NCI-H2107 (cell line): Measurements from ENCODE around the gene ADK.

Experiments
- DNase-seq: peaks from one replicate; lab custom pipeline; 2025; lab: John Stamatoyannopoulos, UW

Gene ADK

GRCh38 chr10:74361678-74362077 is 210.7 kb downstream of the ADK start:
- no peak for DNase-seq

- no peak for DNase-seq
These were observed 212.7 kb downstream of the ADK start for GRCh38 chr10:74363727-74364126.

DNA sequence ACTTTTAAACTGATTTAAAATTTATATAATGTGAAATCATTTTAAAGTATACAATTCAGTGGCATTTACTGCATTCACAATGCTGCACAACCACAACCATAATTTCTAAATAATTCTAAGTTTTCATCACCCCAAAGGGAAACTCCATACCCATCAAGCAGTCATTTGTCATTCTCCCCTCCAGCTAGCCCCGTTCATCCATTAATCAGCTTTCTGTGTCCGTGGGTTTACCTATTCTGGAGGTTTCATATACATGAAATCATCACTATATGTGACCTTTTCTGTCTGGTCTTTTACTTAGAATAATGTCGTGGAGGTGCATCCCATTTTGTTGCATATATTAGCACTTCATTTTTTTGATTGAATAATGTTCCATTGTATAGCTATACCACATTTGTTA is 214.1 kb downstream of the ADK start:
- no peak for DNase-seq

DNA sequence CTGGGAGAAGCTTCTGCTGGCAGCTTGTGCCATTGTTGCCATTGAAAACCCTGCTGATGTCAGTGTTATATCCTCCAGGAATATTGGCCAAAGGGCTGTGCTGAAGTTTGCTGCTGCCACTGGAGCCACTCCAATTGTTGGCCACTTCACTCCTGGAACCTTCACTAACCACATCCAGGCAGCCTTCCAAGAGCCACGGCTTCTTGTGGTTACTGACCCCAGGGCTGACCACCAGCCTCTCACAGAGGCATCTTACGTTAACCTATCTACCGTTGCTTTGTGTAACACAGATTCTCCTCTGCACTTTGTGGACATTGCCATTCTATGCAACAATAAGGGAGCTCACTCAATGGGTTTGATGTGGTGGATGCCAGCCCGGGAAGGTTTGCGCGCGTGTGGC is 220.7 kb downstream of the ADK start:
- DNase-seq: no peak

DNA sequence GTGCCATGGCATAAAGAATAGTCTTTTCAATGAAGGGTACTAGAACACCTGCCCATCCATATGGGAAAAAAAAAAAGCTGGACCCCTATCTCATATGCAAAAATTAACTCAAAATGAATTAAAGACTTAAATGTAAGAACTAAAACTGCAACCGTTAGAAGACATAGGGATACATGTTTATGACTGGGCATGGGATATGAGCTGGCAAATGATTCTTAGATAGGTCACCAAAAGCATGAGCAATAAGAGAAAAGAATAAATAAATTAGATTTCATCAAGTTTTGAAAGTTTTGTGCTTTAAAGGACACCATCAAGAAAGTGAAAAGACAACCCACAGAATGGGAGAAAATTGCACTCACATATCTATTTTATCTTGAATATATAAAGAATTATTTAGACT is 222.0 kb downstream of the ADK start:
- no peak for DNase-seq

GRCh38 chr10:74377476-74377875 is 226.5 kb downstream of the ADK start:
- DNase-seq: no peak

DNA sequence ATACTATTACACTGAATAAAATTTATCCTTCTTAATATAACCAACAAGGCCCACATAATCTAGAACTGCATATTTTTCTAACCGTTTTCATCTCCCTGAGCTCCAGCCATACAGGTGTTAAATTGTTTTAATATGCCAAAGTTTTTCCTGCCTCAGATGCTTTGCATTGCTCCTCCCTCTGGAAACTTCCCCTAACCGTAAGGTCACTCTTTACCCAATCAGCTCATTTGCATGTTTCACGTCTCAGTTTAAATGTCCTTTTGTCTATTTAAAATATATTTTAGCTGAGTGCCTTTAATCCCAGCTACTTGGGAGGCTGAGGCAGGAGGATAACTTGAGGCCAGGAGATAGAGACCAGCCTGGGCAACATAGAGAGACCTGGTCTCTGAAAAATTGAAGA is 228.5 kb downstream of the ADK start:
- DNase-seq: no peak

- no peak for DNase-seq
These were observed 229.8 kb downstream of the ADK start for GRCh38 chr10:74380795-74381194.

DNA sequence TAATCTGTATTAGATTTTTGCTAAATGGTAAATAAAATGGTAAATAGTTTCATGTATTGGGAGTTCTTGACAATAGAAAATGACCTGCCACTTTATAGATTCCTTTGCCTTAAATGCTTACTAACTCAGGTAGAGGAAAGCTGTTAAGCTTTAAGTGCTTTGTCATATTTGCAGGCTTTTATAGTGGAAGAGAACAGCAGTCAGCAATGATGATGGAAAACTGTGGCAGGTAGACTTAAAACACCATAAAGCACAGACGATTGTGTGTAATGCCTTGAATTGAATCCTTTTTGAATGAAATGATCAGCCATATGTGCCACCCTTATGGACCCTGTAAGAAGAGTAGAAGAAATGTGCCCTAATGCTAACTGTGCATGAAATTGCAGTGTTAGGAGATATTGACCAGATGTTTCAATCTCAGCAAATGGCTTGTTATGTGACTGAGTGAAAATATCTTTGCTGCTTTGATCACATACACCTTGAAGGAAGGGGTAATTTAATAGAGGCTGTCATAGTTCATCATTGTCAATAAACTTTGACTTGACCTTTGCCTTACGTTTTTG is 230.4 kb downstream of the ADK start:
- no peak for DNase-seq

DNA sequence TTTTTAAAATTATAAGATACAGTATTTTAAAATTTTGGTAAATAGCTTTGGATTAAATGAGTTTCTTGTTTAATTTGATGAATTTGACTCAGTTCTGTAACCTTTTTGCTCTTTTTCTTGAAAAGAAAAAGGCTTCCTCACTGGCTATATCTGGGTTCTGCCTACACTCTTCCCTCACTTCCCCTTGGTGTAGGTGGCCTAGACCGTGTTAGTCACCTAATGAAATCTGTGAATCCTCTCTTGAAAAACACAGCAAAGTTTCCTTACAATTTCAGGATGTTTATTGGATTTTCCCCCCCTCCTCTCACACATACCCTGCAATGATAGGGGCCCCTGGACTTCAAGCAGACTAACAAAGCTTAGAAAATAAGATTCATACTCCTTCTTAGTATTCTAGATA is 231.6 kb downstream of the ADK start:
- no peak for DNase-seq

DNA sequence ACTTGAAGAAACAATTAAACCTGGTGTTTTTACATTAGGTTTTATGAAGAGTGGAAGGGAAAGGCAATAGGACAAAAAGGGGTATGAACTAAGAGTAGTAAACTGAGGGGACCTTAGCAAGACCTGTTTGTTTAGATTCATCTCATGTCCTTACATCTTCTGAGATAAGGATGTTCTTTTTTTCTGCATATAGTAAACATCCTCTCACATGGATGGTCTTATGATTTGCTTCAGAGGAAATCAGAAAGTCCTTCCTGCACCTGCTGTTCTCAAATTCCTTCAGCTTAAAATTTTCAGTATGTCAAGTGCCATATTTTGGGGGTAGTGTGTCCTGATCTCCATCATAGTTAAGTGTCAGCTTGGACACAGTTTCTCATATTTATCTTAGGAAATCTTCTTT is 232.6 kb downstream of the ADK start:
- DNase-seq: no peak

DNA sequence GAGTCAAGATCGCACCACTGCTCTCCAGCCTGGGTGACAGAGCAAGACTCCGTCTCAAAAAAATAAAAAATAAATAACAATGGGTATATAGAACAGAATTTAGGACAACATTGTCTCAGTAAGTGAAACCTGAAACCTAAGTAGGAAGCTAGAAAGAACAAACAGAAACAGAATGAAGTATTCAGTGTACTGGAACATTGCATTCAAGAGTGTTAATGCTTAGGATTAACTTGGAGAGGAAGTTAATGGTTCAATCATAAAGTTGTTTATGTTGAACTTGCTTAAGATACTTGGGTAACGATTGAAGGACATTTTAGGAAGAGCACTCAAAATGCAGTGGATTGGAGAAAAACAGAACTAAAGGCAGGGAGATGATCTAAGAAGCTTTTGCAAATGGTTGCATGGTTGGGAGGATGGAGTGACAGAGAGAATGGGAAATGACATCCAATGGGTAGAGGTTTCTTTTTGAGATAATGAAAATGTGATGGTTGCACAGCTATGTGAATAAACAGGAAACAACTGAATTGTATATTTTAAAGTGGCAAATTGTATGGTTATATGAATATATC is 233.7 kb downstream of the ADK start:
- no peak for DNase-seq

DNA sequence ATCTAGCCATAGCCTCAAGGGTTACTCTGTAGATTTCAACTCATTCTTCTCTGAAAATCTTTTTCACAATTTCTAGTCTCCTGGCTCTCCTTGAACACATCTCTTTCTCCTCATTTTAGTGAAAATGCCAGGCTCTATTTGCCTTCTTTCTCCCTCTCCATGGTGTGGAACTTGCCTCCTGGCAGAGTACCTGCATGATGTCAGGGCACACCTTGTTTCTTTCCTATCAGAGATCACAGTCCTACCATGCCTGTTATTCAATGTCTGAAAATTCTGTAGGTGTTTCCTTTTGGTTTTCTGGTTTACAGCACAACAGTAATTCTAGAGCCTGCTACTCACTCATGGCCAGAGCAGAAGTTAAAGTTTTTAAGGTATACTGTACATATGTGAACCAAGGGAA is 237.8 kb downstream of the ADK start:
- no peak for DNase-seq

GRCh38 chr10:74391786-74392185 is 240.8 kb downstream of the ADK start:
- DNase-seq: no peak

DNA sequence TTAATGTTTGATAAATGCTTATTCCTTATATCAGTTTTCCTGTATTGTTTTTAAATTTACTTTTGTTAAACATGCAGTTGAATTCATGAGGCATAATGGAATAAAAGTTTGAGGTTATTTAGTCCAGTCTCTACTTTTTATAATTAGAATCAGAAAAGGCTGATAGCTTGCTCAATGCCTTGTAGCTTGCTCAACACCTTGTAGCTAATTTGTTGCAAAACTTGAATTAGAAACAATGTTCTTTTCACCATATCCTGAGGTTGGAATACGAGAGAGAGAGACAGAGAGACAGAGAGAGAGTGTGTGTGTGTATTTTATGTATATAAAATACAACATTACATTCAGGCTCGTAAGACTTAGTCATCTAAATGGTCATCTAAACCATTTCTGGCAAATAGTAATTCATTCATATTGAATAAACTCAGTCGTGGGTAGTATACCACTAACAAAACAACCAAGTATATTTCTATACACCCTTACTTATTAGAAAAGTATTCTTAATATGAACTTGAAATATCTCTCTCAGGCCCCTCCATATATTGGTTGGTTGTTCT is 243.5 kb downstream of the ADK start:
- DNase-seq: no peak

DNA sequence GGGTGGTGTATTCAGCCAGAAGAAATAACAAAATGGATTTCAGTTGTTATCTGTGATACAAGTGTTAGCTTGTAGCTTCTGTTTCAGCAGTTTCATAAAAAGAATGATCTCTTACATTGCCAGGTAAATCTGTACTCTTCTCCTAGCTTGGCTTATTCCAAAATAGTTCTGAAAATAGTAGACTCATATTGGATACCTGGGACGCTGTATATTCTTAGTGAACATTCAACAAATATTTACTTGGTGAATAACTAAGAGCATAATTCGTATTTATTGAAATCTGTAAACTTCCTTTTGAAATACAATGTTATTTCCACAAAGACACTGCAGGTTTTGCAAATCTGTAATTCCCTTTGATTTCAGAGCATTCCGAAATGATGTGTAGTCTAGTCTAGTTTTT is 249.2 kb downstream of the ADK start:
- no peak for DNase-seq

DNA sequence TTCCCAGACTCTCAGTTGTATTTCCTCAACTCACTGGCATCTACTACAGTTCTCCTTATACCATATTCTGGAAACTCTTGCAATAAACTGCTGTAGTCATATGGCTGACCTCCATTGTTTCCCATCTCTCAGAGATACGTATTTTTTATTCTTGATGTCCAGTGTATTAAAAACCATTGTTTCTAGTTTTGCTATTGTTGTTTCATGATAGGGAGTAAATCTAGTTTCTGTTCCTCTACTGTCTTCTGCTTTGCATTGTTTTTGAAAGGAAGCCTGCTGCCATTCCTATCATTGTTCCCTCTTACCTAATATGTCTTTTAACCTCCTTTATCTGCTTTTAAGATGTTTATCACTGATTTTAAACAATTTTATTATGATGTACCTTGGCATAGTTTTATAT is 255.0 kb downstream of the ADK start:
- DNase-seq: no peak

DNA sequence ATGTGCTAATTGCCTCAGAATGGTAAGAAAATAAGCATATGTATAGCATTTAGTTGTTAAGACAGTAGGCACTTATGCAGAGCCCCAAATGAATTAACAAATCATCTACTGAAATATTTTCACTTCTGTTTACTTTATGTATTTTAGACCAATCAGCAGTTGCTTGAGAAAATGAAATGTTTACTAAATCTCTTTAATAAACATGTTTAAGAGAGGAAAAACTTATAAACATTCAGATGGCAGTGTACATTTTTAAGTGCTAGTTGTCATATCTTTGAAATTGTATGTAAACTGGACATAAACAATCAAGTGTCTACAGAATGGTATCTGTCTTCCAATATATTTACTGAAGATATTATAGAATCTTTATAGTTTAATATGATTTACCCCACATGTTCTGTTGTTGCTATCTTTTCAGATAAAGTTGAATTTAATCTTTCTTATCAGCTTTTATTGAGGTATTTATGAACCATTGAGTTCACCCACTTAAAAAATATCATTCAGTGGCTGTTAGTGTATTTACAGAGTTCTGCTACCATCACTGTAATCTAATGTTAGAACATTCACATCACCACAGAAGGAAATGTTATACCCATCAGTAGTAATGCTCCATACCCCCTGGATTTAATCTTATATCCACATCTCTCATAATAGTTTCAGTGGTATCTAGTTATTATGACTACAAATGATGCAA is 264.3 kb downstream of the ADK start:
- no peak for DNase-seq

DNA sequence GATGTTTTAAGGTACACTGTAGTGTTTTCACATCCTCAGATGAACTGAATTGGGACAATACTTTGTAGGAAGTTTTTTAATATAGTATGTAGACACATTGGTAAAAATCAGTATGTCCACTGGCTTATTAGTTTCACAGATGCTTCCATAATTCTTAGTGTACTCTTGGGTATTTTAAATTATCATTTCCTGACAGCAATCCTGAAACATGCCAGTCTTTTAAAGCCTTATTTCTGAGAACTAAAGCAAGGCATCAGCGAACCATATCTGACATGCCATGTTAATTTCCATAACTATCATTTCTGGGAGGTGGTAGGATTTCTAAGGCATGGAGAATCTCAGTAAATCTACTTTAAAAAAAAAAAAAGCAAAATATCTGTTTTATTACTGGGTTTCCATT is 266.4 kb downstream of the ADK start:
- DNase-seq: no peak

DNA sequence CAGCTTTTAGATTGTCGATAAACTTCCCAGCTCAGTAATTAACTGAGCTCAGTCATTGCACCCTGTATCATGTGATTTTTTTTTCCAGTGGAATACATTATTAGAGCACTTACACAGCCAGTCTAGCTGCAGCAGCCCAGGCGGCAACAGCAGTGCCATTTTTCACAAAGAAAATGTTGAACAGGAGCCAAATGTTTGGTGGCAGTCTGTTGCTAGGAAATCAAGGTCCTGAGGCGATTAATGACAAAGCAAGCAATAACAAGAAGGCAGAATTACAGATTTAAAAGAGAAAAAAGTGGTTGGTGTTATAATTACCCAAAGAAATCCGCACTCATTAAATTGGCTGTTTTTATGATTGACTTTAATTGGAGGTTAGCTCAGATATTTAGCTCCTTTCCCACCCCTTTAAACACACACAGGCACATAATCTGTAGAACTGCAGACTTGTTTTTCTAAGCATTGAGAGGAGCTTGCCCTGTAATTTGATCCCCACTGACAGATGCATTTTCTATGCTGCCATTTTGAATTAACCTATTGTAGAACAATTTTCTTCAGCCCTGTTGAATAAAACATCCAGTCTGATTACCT is 267.4 kb downstream of the ADK start:
- peak; percentile 74 for DNase-seq

DNA sequence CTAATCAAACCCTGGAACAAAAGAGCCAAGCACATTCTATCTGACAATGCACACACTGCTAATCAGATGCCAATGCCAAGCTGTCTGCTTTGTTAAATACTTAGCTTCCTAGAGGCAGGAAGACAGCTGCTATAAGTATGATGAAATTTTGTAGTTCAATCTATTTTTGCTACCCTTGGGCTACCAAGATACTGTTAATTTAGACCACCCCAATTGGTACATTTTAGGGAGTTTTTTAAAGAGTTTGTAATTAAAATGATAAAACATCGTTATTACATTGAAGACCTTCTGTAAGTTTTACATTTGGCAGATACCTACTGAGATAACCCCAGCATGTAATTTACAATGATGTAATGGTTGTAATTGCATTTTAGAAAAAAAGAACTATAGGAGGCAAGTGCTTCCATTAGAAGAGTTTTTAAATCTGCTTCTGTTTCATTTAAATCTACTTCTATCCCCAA is 268.5 kb downstream of the ADK start:
- DNase-seq: no peak

GRCh38 chr10:74419958-74420375 is 268.9 kb downstream of the ADK start:
- DNase-seq: no peak

GRCh38 chr10:74424565-74424964 is 273.5 kb downstream of the ADK start:
- DNase-seq: no peak
